Ascending aorta (tissue), 2 donors: ENCODE data around the gene ABCA7. TPM values are rescaled to one million over a fixed set of nuclear protein-coding genes. Genes with fewer than 3 reads are reported as not detected.

ENCODE experiments used
- DNase-seq, 2 donors: peaks; one replicate each; pipeline ENCODE4 v3.0.0-alpha.2; 2019; ENCODE audit warnings: low spot score in 2 of 2
- H3K27ac ChIP-seq, 2 donors: fragments of 200-600 bp; sonication (generic); one replicate each; pipeline ENCODE4 v1.5.1; 2016 to 2017; ENCODE audit warnings: mild to moderate bottlenecking in 1 of 2
- H3K27me3 ChIP-seq: fragments of 200-600 bp; sonication (generic); one replicate; pipeline ENCODE4 v1.5.1; 2017
- H3K36me3 ChIP-seq, 2 donors: fragments of 200-600 bp; sonication (generic); one replicate each; pipeline ENCODE4 v1.5.1; 2016
- H3K4me1 ChIP-seq, 2 donors: fragments of 200-600 bp; sonication (generic); one replicate each; pipeline ENCODE4 v1.5.1; 2016 to 2017; ENCODE audit warnings: mild to moderate bottlenecking in 1 of 2
- H3K4me3 ChIP-seq, 2 donors: fragments of 200-600 bp; sonication (generic); one replicate each; pipeline ENCODE4 v1.5.1; 2016 to 2017; ENCODE audit warnings: mild to moderate bottlenecking in 1 of 2
- H3K9me3 ChIP-seq, 2 donors: fragments of 200-600 bp; sonication (generic); one replicate each; pipeline ENCODE4 v1.5.1; 2016
- CTCF ChIP-seq, 3 experiments: fragments of 200-600 bp in 2 of 3; fragments of 450-650 bp in 1 of 3; sonication (generic) in 2 of 3; IDR thresholded peaks; one replicate each; pipeline ENCODE4 v1.5.1; 2016 to 2019; ENCODE audit warnings: antibody characterized with exemption in 3 of 3, mild to moderate bottlenecking in 1 of 3, moderate library complexity in 1 of 3
- intact Hi-C: fragments of 100-400 bp; cut with DNase I; formaldehyde crosslinking; loops from one replicate; pipeline ENCODE4 v1.15.1; 2023
- total RNA-seq: library from RNA; depleted of rRNA; stranded (reverse); fragments of >200 nt; gene quantifications from one replicate; pipeline ENCODE4 v1.1.0, GENCODE V29; 2016

ABCA7 gene
- total RNA-seq, 1 donor from 2014 or later, result 96.6 TPM

GRCh38 chr19:1109697-1110671 lies 70.1 kb downstream of the ABCA7 start:
- DNase-seq, result no peak
- no peaks in the 10 kb centered on the region for H3K9me3 ChIP-seq
- TF ChIP-seq CTCF (IDR thresholded peaks at IDR 0.05), result no peak
- H3K4me3 ChIP-seq, result no peak overlapping the region
- H3K4me1 ChIP-seq, result peaks cover 12 to 25% of the 10 kb centered on the region in 2 donors
- no peaks in the 10 kb centered on the region for H3K27me3 ChIP-seq
- H3K36me3 ChIP-seq, result peaks cover 77 to 82% of the 10 kb centered on the region in 2 donors
- intact Hi-C loops, result loop anchor here (5.0 kb wide), 1 partner anchor 82 kb away; no protein-coding TSS in a partner anchor
- H3K27ac ChIP-seq, result no peak overlapping the region

GRCh38 chr19:1110809-1111640 lies 71.1 kb downstream of the ABCA7 start:
- no peak for TF ChIP-seq CTCF (IDR thresholded peaks at IDR 0.05)
- no peak for DNase-seq
- intact Hi-C loops, result loop anchor here (5.0 kb wide), 1 partner anchor 81 kb away; no protein-coding TSS in a partner anchor
- Histone ChIP-seq H3K27me3 (no peaks in the 10 kb centered on the region), H3K36me3 (peaks cover 81 to 88% of the 10 kb centered on the region in 2 donors), H3K4me3 (no peak overlapping the region), H3K27ac (peak overlapping the region; percentile 79 to 95), H3K9me3 (no peaks in the 10 kb centered on the region), H3K4me1 (peaks cover 6 to 16% of the 10 kb centered on the region in 2 donors)

GRCh38 chr19:1111641-1112267 lies 71.8 kb downstream of the ABCA7 start:
- Histone ChIP-seq H3K27ac (peak overlapping the region; percentile 79 to 95), H3K27me3 (no peaks in the 10 kb centered on the region), H3K4me1 (peaks cover 6 to 16% of the 10 kb centered on the region in 2 donors), H3K9me3 (no peaks in the 10 kb centered on the region), H3K36me3 (peaks cover 81 to 88% of the 10 kb centered on the region in 2 donors), H3K4me3 (no peak overlapping the region)
- intact Hi-C loops, result loop anchor here (5.0 kb wide), 1 partner anchor 81 kb away; no protein-coding TSS in a partner anchor
- TF ChIP-seq CTCF (IDR thresholded peaks at IDR 0.05), result no peak
- DNase-seq, result no peak

GRCh38 chr19:1112268-1113029 lies 72.5 kb downstream of the ABCA7 start:
- H3K27me3 ChIP-seq, result no peaks in the 10 kb centered on the region
- TF ChIP-seq CTCF (IDR thresholded peaks at IDR 0.05), result no peak

More at GRCh38 chr19:1112268-1113029, 72.5 kb downstream of the ABCA7 start:
- no peak for DNase-seq
- peaks cover 81 to 88% of the 10 kb centered on the region in 2 donors for H3K36me3 ChIP-seq
- no peak overlapping the region for H3K4me3 ChIP-seq
- H3K9me3 ChIP-seq, result no peaks in the 10 kb centered on the region
- peaks cover 6 to 16% of the 10 kb centered on the region in 2 donors for H3K4me1 ChIP-seq
- intact Hi-C loops, result loop anchor here (1.0 to 5.0 kb wide), 2 partner anchors 80 to 128 kb away; no protein-coding TSS in a partner anchor
- peak overlapping the region; percentile 79 to 95 for H3K27ac ChIP-seq
